Measurements from ENCODE around the gene ZNF544.

DNA sequence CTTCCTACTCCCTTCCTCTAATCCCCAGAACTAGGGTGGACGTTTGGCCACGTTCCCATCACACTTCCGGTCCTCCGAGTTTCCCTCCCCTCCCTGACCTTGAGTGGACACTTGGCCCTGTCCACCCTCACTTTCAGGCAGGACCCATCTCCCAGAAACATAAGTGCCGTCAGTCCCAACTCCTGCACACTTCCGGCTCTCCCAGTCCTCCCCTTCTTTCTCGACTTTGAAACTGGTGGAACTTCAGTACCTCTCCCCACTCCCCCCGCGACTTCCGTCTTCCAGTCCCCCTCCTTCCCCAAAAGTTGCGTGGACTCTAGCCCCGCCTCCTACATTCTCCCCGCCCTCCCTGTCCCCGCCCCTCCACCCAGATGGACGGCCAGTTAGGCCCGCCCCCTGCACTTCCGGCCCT, 46.1 kb upstream of the ZNF544 start:
- TF ChIP-seq POLR2AphosphoS5 (IDR thresholded peaks at IDR 0.05): no peak
- TF ChIP-seq, protein P1, sequence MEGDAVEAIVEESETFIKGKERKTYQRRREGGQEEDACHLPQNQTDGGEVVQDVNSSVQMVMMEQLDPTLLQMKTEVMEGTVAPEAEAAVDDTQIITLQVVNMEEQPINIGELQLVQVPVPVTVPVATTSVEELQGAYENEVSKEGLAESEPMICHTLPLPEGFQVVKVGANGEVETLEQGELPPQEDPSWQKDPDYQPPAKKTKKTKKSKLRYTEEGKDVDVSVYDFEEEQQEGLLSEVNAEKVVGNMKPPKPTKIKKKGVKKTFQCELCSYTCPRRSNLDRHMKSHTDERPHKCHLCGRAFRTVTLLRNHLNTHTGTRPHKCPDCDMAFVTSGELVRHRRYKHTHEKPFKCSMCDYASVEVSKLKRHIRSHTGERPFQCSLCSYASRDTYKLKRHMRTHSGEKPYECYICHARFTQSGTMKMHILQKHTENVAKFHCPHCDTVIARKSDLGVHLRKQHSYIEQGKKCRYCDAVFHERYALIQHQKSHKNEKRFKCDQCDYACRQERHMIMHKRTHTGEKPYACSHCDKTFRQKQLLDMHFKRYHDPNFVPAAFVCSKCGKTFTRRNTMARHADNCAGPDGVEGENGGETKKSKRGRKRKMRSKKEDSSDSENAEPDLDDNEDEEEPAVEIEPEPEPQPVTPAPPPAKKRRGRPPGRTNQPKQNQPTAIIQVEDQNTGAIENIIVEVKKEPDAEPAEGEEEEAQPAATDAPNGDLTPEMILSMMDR (IDR thresholded peaks at IDR 0.05): no peak
- no peak for TF ChIP-seq POLR2A (IDR thresholded peaks at IDR 0.05; ENCODE audit: low read depth)
- no peak for TF ChIP-seq EP300 (IDR thresholded peaks at IDR 0.05)

All from esophagus muscularis mucosa (tissue), 4 donors.